Measurements from ENCODE around the gene RBM3.

The RBM3 gene

GRCh38 chrX:48539345-48540027 is 34.8 kb upstream of the RBM3 start, which contains the start of gene TBC1D25 (continued):
- TF ChIP-seq ZNF645 (tag by site-specific recombination; IDR thresholded peaks at IDR 0.05): no peak
- 0 out of 2 replicates have a peak, but pooled peaks have one; percentile 10 for TF ChIP-seq OSR2 (tag by site-specific recombination; IDR thresholded peaks at IDR 0.05)
- no peak for TF ChIP-seq ZNF449 (tag by site-specific recombination; IDR thresholded peaks at IDR 0.05)
- TF ChIP-seq ZNF549 (tag by site-specific recombination; IDR thresholded peaks at IDR 0.05): no peak
- no peak for TF ChIP-seq RBAK (tag by site-specific recombination; IDR thresholded peaks at IDR 0.05)
- TF ChIP-seq ZNF169 (tag by site-specific recombination; IDR thresholded peaks at IDR 0.05): no peak
- no peak for TF ChIP-seq ZNF184 (tag by site-specific recombination; IDR thresholded peaks at IDR 0.05)
- TF ChIP-seq ZXDB (tag by site-specific recombination; IDR thresholded peaks at IDR 0.05): peak; percentile 34; the same call in 1 of the 2 replicates
- TF ChIP-seq ZNF660 (tag by site-specific recombination; IDR thresholded peaks at IDR 0.05): no peak
- no peak for TF ChIP-seq ZNF837 (tag by site-specific recombination; IDR thresholded peaks at IDR 0.05)
- TF ChIP-seq ZNF311 (tag by site-specific recombination; IDR thresholded peaks at IDR 0.05; ENCODE audit: borderline replicate concordance): no peak
- TF ChIP-seq GLIS1 (tag by site-specific recombination; IDR thresholded peaks at IDR 0.05): peak; percentile 72
- TF ChIP-seq MEIS1 (CRISPR knock-in tag; IDR thresholded peaks at IDR 0.05; ENCODE audit: borderline replicate concordance): no peak
- no peak for TF ChIP-seq ZNF621 (tag by site-specific recombination; IDR thresholded peaks at IDR 0.05)
- TF ChIP-seq PRDM1 (tag by site-specific recombination; IDR thresholded peaks at IDR 0.05): no peak
- no peak for TF ChIP-seq ZNF791 (tag by site-specific recombination; IDR thresholded peaks at IDR 0.05)
- TF ChIP-seq ZBTB48 (tag by site-specific recombination; IDR thresholded peaks at IDR 0.05): peak; percentile 36; the same call in 1 of the 2 replicates
- TF ChIP-seq ZNF211 (tag by site-specific recombination; IDR thresholded peaks at IDR 0.05; ENCODE audit: low read depth): no peak
- no peak for TF ChIP-seq ZNF280D (tag by site-specific recombination; IDR thresholded peaks at IDR 0.05)
- TF ChIP-seq TCF7L2 (IDR thresholded peaks at IDR 0.05; ENCODE audit: borderline replicate concordance, low read depth, low read length): no peak
- TF ChIP-seq ZNF366 (tag by site-specific recombination; conservative IDR thresholded peaks at IDR 0.05): no peak
- peak; percentile 73; the same call in 1 of the 2 replicates for TF ChIP-seq ZNF76 (tag by site-specific recombination; IDR thresholded peaks at IDR 0.05; ENCODE audit: borderline replicate concordance, low read depth)
- TF ChIP-seq ZSCAN4 (tag by site-specific recombination; IDR thresholded peaks at IDR 0.05): no peak
- no peak for TF ChIP-seq ZBTB20 (tag by site-specific recombination; IDR thresholded peaks at IDR 0.05)
- no peak for TF ChIP-seq ZFP41 (tag by site-specific recombination; IDR thresholded peaks at IDR 0.05; ENCODE audit: borderline replicate concordance)
- no peak for TF ChIP-seq ZNF704 (tag by site-specific recombination; IDR thresholded peaks at IDR 0.05)
- TF ChIP-seq ZNF354C (tag by site-specific recombination; IDR thresholded peaks at IDR 0.05; ENCODE audit: borderline replicate concordance, low read depth): no peak
- TF ChIP-seq SCRT1 (tag by site-specific recombination; IDR thresholded peaks at IDR 0.05; ENCODE audit: borderline replicate concordance): no peak
- no peak for TF ChIP-seq BCL6B (tag by site-specific recombination; IDR thresholded peaks at IDR 0.05)
- no peak for TF ChIP-seq ZNF174 (tag by site-specific recombination; IDR thresholded peaks at IDR 0.05)
- TF ChIP-seq MYNN (tag by site-specific recombination; IDR thresholded peaks at IDR 0.05; ENCODE audit: borderline replicate concordance): no peak
- no peak; the same call in 1 of the 2 replicates for TF ChIP-seq ZNF654 (tag by site-specific recombination; IDR thresholded peaks at IDR 0.05; ENCODE audit: low read depth)
